Hepatic stellate cell (primary cell): ENCODE data around the gene ANKRD31.
A peak's percentile ranks its signal among the peaks of the same experiment; 100 is the strongest.
"Not testable (repeated sequence)": the region's sequence is repeated elsewhere in the genome, so short reads cannot be mapped to it uniquely, and the experiment has no call there.

ENCODE experiments used
- DNase-seq: peaks from one replicate; pipeline ENCODE4 v3.0.0; 2011; ENCODE audit warnings: low spot score

Gene ANKRD31

GRCh38 chr5:75236322-75237316 is at the start of gene ANKRD31:
TSS of gene ANKRD31 (minus strand) at chr5:75236878. CDS start at chr5:75236686, 192 bp downstream.
- peak; percentile 85 for DNase-seq

- DNase-seq: no peak
These were observed 49.6 kb upstream of the ANKRD31 start for GRCh38 chr5:75286211-75286773.

- no peak for DNase-seq
These were observed 45.9 kb upstream of the ANKRD31 start for GRCh38 chr5:75282581-75282980.

GRCh38 chr5:75281716-75282465 is 45.2 kb upstream of the ANKRD31 start:
- no peak for DNase-seq

- no peak for DNase-seq
These were observed 42.6 kb upstream of the ANKRD31 start for GRCh38 chr5:75279321-75279720.

- DNase-seq: no peak
These were observed 40.8 kb upstream of the ANKRD31 start for GRCh38 chr5:75277463-75277862.

GRCh38 chr5:75275756-75276155 is 39.1 kb upstream of the ANKRD31 start:
- no peak for DNase-seq

- DNase-seq: no peak
These were observed 38.5 kb upstream of the ANKRD31 start for GRCh38 chr5:75275147-75275546.

GRCh38 chr5:75274486-75274885 is 37.8 kb upstream of the ANKRD31 start:
- DNase-seq: no peak

- not testable (repeated sequence) for DNase-seq
These were observed 33.9 kb upstream of the ANKRD31 start for GRCh38 chr5:75270605-75271004.

- DNase-seq: peak; percentile 22
These were observed 29.1 kb upstream of the ANKRD31 start for GRCh38 chr5:75265731-75266130.

- no peak for DNase-seq
These were observed 25.6 kb upstream of the ANKRD31 start for GRCh38 chr5:75262271-75262670.

GRCh38 chr5:75260708-75261107 is 24.0 kb upstream of the ANKRD31 start:
- DNase-seq: no peak

GRCh38 chr5:75250452-75250851 is 13.8 kb upstream of the ANKRD31 start:
- DNase-seq: not testable (repeated sequence)

- no peak for DNase-seq
These were observed 8.3 kb upstream of the ANKRD31 start for GRCh38 chr5:75245023-75245422.

GRCh38 chr5:75243510-75243909 is 6.8 kb upstream of the ANKRD31 start:
- DNase-seq: no peak

- DNase-seq: no peak
These were observed 6.4 kb upstream of the ANKRD31 start for GRCh38 chr5:75243100-75243499.

- DNase-seq: no peak
These were observed 5.4 kb upstream of the ANKRD31 start for GRCh38 chr5:75242067-75242466.

- no peak for DNase-seq
These were observed 3.0 kb upstream of the ANKRD31 start for GRCh38 chr5:75239681-75240080.

GRCh38 chr5:75235711-75236110 is 967 bp downstream of the ANKRD31 start:
- DNase-seq: no peak

GRCh38 chr5:75234251-75234650 is 2.4 kb downstream of the ANKRD31 start:
- DNase-seq: no peak

- DNase-seq: no peak
These were observed 9.8 kb downstream of the ANKRD31 start for GRCh38 chr5:75226916-75227315.

GRCh38 chr5:75225506-75225905 is 11.2 kb downstream of the ANKRD31 start:
- no peak for DNase-seq
